Activated CD4-positive, alpha-beta T cell treated with anti-CD3 and anti-CD28 coated beads, Interleukin-2, amount 10 ng/mL, durations not matched to agents 24 days and 14 days (primary cell): ENCODE results near the gene ANKHD1. TPM values are rescaled to one million over a fixed set of nuclear protein-coding genes. Genes with fewer than 3 reads are reported as not detected.
"Not testable (repeated sequence)": the region's sequence is repeated elsewhere in the genome, so short reads cannot be mapped to it uniquely, and the experiment has no call there.

Source experiments
- DNase-seq: peaks from one replicate; pipeline ENCODE4 v3.0.0; 2022
- H3K27ac Mint-ChIP-seq: one replicate; pipeline ENCODE4 v1.8.0; 2022; ENCODE audit warnings: mild to moderate bottlenecking, mixed read lengths
- H3K27me3 Mint-ChIP-seq: one replicate; pipeline ENCODE4 v1.8.0; 2022; ENCODE audit warnings: mixed read lengths
- H3K36me3 Mint-ChIP-seq: one replicate; pipeline ENCODE4 v1.8.0; 2022; ENCODE audit warnings: low read depth, mild to moderate bottlenecking, mixed read lengths
- H3K4me1 Mint-ChIP-seq: one replicate; pipeline ENCODE4 v1.8.0; 2021; ENCODE audit warnings: mixed read lengths
- H3K4me3 Mint-ChIP-seq: one replicate; pipeline ENCODE4 v1.8.0; 2022; ENCODE audit warnings: mild to moderate bottlenecking, moderate library complexity, mixed read lengths
- H3K9me3 Mint-ChIP-seq: one replicate; pipeline ENCODE4 v1.8.0; 2021; ENCODE audit warnings: mixed read lengths
- intact Hi-C: fragments of 100-400 bp; cut with micrococcal nuclease; formaldehyde crosslinking; loops from one replicate; pipeline ENCODE4 v1.15.1; 2023
- total RNA-seq: library from RNA; stranded (reverse); gene quantifications from 2 replicates; pipeline ENCODE4 v1.2.3, GENCODE V29; 2022

The ANKHD1 gene
- total RNA-seq, 1 donor from 2014 or later = 118 TPM

DNA sequence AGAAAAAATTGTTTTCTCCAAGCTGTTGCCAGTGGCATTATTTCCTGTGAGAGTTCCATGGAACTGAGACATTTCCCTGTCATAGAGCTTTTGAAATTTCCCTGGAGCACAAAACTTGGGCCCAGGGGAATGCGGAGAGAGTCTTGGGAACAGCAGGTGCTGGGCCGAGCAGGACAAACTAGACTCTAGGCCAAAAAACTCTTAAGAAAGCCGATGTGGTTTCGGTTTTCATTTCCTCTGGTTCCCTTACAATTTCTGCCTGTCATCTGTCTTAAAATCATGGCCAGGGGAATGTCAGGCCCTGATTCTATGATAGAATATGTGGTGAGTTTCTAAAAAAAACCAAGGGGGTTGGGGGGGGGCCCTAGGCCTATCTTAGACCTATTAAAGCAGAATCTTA is 167.6 kb downstream of the ANKHD1 start:
- peaks cover 36% of the 10 kb centered on the region for H3K36me3 Mint-ChIP-seq
- intact Hi-C loops = no loop called here
- H3K27me3 Mint-ChIP-seq = no peaks in the 10 kb centered on the region
- no peaks in the 10 kb centered on the region for H3K9me3 Mint-ChIP-seq
- H3K4me1 Mint-ChIP-seq = peaks cover 42% of the 10 kb centered on the region
- H3K4me3 Mint-ChIP-seq = peak overlapping the region; percentile 80
- peak overlapping the region; percentile 92 for H3K27ac Mint-ChIP-seq
- DNase-seq = peak; percentile 77

DNA sequence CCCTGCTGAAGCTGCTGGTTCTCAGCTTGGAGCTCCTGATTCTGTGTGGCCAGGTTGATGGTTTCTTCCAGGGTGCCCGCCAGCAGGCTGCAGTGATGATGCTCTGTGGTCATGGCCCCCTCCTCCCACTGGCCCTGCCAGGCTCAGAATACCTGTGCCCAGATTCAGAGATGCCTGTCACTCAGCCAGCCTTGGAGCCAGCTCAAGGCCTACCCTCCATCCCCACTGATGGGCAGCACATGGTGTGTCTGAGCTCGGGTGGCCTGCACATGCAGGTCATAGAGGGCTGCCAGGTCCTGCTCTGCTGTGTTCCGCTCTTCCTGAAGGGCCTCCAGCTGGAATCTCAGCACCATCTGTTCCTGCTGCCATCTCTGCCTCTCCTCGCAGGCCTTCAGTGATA is 168.4 kb downstream of the ANKHD1 start:
- intact Hi-C loops = no loop called here
- Mint-ChIP-seq H3K4me1 (peaks cover 39% of the 10 kb centered on the region), H3K4me3 (no peak overlapping the region), H3K36me3 (peaks cover 33% of the 10 kb centered on the region), H3K27ac (peak overlapping the region; percentile 64), H3K9me3 (no peaks in the 10 kb centered on the region), H3K27me3 (no peaks in the 10 kb centered on the region)
- DNase-seq = no peak

DNA sequence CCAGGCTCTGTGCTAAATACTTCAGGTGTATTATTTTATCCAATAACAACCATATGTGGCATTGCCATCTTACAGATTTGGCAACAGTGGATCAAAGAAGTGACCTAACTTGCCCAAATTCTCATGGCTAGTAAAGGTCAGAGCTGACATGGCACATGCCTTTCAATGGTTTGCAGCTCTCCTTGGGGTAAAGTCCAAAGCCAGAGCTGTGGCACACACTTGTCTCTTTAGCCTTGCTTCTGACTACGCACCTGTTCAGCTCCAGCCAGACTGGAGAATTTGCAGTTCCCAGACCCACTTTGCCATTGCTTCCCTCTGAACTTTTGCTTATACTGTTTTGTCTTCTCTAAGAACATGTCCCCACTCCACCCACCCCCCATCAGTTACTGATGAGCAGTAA is 168.9 kb downstream of the ANKHD1 start:
- no peaks in the 10 kb centered on the region for H3K9me3 Mint-ChIP-seq
- peaks cover 40% of the 10 kb centered on the region for H3K4me1 Mint-ChIP-seq
- H3K36me3 Mint-ChIP-seq = peaks cover 33% of the 10 kb centered on the region
- DNase-seq = no peak
- intact Hi-C loops = no loop called here
- H3K27me3 Mint-ChIP-seq = no peaks in the 10 kb centered on the region
- H3K27ac Mint-ChIP-seq = peak overlapping the region; percentile 64
- no peak overlapping the region for H3K4me3 Mint-ChIP-seq

DNA sequence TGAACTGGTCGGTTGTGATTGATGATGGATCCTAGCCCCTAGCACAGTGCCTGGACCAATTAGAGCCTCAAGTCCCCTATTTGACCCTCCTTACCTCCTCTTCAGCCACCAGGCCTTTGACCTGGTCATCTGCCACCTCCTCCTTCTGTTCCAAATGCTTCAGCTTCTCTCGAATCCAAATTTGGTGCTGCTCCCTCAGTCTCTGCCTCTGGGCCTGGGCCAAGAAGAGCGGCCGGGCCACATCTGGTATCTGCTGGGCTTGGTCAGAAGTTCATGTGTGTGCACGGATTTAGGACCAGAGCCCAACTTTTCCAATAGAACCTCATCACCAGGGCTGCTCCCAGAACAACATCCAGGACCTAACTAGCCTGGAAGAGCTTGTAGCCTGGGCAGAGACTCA is 169.5 kb downstream of the ANKHD1 start:
- Mint-ChIP-seq H3K27ac (no peak overlapping the region), H3K36me3 (peaks cover 29% of the 10 kb centered on the region), H3K9me3 (no peaks in the 10 kb centered on the region), H3K27me3 (no peaks in the 10 kb centered on the region), H3K4me3 (no peak overlapping the region), H3K4me1 (peaks cover 34% of the 10 kb centered on the region)
- no peak for DNase-seq
- intact Hi-C loops = no loop called here

DNA sequence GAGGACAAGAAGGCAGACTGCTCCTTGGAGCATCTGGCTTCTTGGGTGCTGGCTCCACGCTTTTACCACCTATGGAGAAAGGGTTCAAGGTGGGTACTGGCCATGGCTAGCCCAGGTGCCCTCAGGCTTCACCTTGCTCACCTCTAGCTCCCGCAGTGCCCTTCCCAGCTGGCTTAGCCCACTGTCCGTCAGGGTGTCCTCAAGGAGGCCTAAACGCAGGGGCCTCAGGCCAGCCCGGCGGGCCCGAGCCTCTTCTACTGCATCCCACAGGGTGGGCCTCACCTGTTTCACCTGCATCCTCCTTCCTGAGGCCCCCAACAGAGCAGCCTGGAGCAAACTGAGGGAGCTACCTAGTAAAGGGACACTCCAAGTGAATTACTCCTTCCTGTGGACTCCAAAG is 172.1 kb downstream of the ANKHD1 start:
- H3K27me3 Mint-ChIP-seq = no peaks in the 10 kb centered on the region
- no peaks in the 10 kb centered on the region for H3K9me3 Mint-ChIP-seq
- H3K27ac Mint-ChIP-seq = no peak overlapping the region
- H3K4me1 Mint-ChIP-seq = peaks cover 21% of the 10 kb centered on the region
- intact Hi-C loops = no loop called here
- no peak overlapping the region for H3K4me3 Mint-ChIP-seq
- peaks cover 11% of the 10 kb centered on the region for H3K36me3 Mint-ChIP-seq
- no peak for DNase-seq

DNA sequence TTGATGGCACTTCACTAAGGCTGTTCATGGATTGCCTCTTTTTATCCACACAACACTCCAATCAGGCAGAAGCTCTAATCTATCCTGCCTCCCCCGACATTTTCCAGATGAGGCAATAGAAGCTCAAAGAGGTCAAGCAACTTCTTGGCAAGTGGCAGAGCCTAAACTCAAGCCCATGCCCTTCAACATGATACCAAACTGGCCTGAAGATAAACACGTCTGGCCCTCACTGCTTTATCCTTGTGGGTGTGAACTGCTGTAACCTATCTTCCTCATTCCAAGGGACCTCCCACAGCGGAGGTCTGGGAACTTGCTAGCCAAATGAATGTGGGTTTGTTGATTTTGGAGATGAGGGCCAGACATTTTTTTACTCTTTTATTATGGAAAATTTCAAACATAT is 172.5 kb downstream of the ANKHD1 start:
- no peaks in the 10 kb centered on the region for H3K9me3 Mint-ChIP-seq
- H3K4me3 Mint-ChIP-seq = no peak overlapping the region
- H3K27ac Mint-ChIP-seq = no peak overlapping the region
- H3K36me3 Mint-ChIP-seq = peaks cover 7% of the 10 kb centered on the region
- intact Hi-C loops = no loop called here
- no peaks in the 10 kb centered on the region for H3K27me3 Mint-ChIP-seq
- H3K4me1 Mint-ChIP-seq = peaks cover 17% of the 10 kb centered on the region
- DNase-seq = no peak

DNA sequence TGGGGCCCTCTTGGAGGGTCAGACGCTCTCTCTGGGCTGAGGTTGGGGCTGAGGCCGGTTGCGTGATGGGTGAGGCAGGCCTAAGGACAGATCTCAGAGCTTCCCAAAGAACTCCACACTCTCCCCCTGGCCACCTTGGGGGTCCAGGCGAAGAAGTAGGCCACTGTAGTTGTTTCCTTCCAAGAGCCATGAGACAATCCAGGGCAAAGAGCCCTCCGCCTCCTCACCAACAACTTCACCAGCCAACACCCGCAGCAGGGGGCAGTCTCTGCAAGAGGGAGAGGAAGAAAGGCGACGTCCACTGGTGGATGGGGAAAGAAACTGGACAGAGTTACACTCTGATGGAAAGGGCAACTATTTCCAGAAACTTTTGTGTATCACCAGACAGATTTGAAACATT is 173.7 kb downstream of the ANKHD1 start:
- intact Hi-C loops = no loop called here
- Mint-ChIP-seq H3K27me3 (peaks cover 2% of the 10 kb centered on the region), H3K9me3 (no peaks in the 10 kb centered on the region), H3K4me1 (peaks cover 10% of the 10 kb centered on the region), H3K36me3 (peaks cover 5% of the 10 kb centered on the region), H3K4me3 (no peak overlapping the region), H3K27ac (no peak overlapping the region)
- DNase-seq = no peak

DNA sequence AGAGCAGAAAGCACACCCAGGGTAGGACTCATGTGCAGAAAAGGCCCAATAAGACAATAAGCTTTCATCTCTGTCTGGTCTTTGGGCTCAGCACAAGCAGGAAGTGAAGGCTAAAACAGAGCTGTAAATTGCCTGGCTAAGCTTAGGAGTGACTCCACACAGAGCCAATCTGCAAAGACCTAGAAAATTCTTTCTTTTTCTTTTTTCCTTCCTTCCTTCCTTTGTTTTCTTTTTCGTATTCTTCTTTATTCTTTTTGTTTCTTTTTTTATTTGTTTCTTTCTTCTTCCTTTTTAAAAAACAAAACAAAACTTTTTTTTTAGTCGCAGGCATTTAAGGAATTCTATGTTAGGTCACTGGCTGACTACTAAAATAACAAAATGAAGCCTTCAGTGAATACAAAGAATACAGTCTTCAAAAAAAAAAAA is 175.2 kb downstream of the ANKHD1 start:
- Mint-ChIP-seq H3K4me1 (peaks cover 10% of the 10 kb centered on the region), H3K9me3 (no peaks in the 10 kb centered on the region), H3K4me3 (no peak overlapping the region), H3K27ac (no peak overlapping the region), H3K36me3 (no peaks in the 10 kb centered on the region), H3K27me3 (peaks cover 14% of the 10 kb centered on the region)
- intact Hi-C loops = no loop called here
- DNase-seq = no peak

DNA sequence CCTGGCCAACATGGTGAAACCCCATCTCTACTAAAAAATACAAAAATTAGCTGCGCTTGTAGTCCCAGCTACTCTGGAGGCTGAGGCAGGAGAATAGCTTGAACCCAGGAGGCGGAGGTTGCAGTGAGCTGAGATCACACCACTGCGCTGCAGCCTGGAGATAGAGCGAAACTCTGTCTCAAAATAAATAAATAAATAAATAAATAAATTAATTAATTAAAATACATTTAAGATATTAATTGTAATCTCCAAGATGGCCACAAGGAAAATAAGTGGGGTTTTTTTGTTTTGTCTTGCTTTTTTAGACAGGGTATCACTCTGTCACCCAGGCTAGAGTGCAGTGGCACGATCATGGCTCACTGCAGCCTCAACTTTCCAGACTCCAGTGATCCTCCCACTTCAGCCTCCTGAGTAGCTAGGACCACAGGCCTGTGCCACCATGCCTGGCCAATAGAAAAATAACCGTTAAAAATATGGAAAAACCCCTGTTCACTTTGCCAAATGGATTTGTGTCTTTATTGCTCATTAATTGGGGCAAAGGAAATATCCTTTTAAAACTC is 177.6 kb downstream of the ANKHD1 start:
- DNase-seq, H3K4me3 Mint-ChIP-seq, H3K4me1 Mint-ChIP-seq, intact Hi-C loops, H3K27ac Mint-ChIP-seq, H3K36me3 Mint-ChIP-seq, H3K9me3 Mint-ChIP-seq: not testable (repeated sequence)
- H3K27me3 Mint-ChIP-seq = peaks cover 29% of the 10 kb centered on the region

DNA sequence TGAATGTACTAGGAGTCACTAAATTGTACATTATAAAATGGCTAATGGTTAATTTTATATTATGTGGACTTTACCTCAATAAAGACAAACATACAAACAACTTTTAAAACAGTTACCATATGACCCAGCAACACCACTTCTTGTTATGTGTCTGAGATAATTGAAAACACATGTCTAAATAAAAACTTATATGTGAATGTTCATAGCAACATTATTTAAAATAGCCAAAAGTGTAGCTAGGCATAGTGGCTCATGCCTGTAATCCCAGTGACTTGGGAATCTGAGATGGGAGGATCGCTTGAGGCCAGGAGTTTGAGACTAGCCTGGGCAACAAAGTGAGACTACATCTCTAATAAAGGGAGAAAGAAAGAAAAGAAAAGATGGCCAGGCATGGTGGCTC is 185.9 kb downstream of the ANKHD1 start:
- H3K27me3 Mint-ChIP-seq = peaks cover 19% of the 10 kb centered on the region
- no peaks in the 10 kb centered on the region for H3K4me1 Mint-ChIP-seq
- H3K27ac Mint-ChIP-seq = no peak overlapping the region
- H3K4me3 Mint-ChIP-seq = no peak overlapping the region
- H3K36me3 Mint-ChIP-seq = no peaks in the 10 kb centered on the region
- intact Hi-C loops = no loop called here
- DNase-seq = no peak
- peaks cover 2% of the 10 kb centered on the region for H3K9me3 Mint-ChIP-seq

DNA sequence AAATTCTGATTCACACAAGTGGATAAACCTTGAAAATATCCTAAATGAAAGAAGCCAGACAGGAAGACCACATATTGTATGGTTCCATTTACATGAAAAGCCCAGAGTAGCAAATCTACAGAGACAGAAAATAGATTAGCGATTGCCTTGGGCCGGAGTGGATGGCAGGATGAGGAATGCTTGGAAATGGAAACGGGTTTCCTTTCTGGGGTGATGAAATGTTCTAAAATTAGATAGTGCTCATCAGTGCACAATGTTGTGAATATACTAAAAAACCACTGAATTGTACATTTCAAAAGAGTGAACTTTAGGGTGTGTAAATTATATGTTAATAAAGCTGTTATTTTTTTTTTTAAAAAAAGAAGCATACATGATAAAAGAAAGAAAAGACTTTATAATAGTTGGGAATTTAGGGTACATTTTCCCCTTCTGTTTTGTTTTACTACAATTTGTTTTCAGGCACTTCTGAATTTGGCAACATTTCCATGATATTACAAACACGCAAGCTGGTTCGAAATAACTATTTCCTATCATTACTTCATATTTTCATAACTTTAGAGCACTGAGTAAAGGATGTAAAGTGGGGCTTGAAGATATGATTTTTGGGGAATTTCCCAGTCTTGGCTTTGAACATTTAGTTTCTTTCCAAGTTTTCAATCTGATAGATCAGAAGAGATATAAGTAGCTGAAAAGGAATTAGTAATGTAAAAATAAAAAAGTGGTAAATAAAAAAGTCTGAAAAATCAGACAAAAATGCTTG is 186.9 kb downstream of the ANKHD1 start:
- H3K4me1 Mint-ChIP-seq = no peaks in the 10 kb centered on the region
- H3K4me3 Mint-ChIP-seq = no peak overlapping the region
- H3K36me3 Mint-ChIP-seq = no peaks in the 10 kb centered on the region
- intact Hi-C loops = no loop called here
- peaks cover 12% of the 10 kb centered on the region for H3K27me3 Mint-ChIP-seq
- no peak overlapping the region for H3K27ac Mint-ChIP-seq
- no peak for DNase-seq
- peaks cover 2% of the 10 kb centered on the region for H3K9me3 Mint-ChIP-seq

Other genes with a start within 250 kb of the ANKHD1 start
- gene CYSTM1, start 226.6 kb upstream of the ANKHD1 start, total RNA-seq = 17.2 and 17.3 TPM in 2 replicates
- gene PFDN1, start 98.7 kb upstream of the ANKHD1 start, total RNA-seq = 51.5 and 57.9 TPM in 2 replicates
- gene HBEGF, start 55.2 kb upstream of the ANKHD1 start, total RNA-seq = 21.9 and 22.5 TPM in 2 replicates
- gene SLC4A9, start 41.6 kb upstream of the ANKHD1 start, total RNA-seq = not detected in 2 replicates
- 13.8 and 13.9 TPM in 2 replicates for gene EIF4EBP3, start 145.8 kb downstream of the ANKHD1 start, total RNA-seq
- gene SRA1, start 155.6 kb downstream of the ANKHD1 start, total RNA-seq = 53.8 and 54.9 TPM in 2 replicates
- 16.5 and 17.8 TPM in 2 replicates for gene APBB3, start 162.8 kb downstream of the ANKHD1 start, total RNA-seq
- 105 and 106 TPM in 2 replicates for gene SLC35A4, start 163.0 kb downstream of the ANKHD1 start, total RNA-seq
- gene CD14, start 231.3 kb downstream of the ANKHD1 start, total RNA-seq = 0.31 and 0.35 TPM in 2 replicates
- 38.1 and 41.9 TPM in 2 replicates for gene TMCO6, start 237.6 kb downstream of the ANKHD1 start, total RNA-seq
- 63.2 and 63.6 TPM in 2 replicates for gene NDUFA2, start 245.8 kb downstream of the ANKHD1 start, total RNA-seq
- 112 and 113 TPM in 2 replicates for gene IK, start 246.0 kb downstream of the ANKHD1 start, total RNA-seq